Natural killer cell treated with Interleukin-12 subunit alpha and Interleukin-12 subunit beta and Interleukin-15 and Interleukin-18, amount 100 ng/mL, for 72 hours (primary cell): ENCODE measurements around the gene GPR87. TPM values are rescaled to one million over a fixed set of nuclear protein-coding genes. Genes with fewer than 3 reads are reported as not detected.

Experiments used
- ATAC-seq, 2 donors: fragments of 150-1000 bp; cut with Tn5 transposase in 1 of 2; sonication (Bioruptor Pico), chemical (Tn5 transposase) in 1 of 2; 2 replicates each; pipeline ENCODE4 v1.10.0; 2021
- DNase-seq: peaks from one replicate; pipeline ENCODE4 v3.0.0; 2022; ENCODE audit warnings: low spot score
- H3K27ac Mint-ChIP-seq, 2 donors: 1 replicate in 1 of 2; 2 replicates in 1 of 2; pipeline ENCODE4 v1.8.0; 2022; ENCODE audit warnings: mixed read lengths in 2 of 2, mild to moderate bottlenecking in 1 of 2, moderate library complexity in 1 of 2
- H3K27me3 Mint-ChIP-seq, 2 donors: 1 replicate in 1 of 2; 2 replicates in 1 of 2; pipeline ENCODE4 v1.8.0; 2022; ENCODE audit warnings: mixed read lengths in 2 of 2
- H3K36me3 Mint-ChIP-seq: one replicate; pipeline ENCODE4 v1.8.0; 2022; ENCODE audit warnings: mixed read lengths
- H3K4me1 Mint-ChIP-seq, 2 donors: 1 replicate in 1 of 2; 2 replicates in 1 of 2; pipeline ENCODE4 v1.8.0; 2022; ENCODE audit warnings: low read depth in 2 of 2, mixed read lengths in 2 of 2, mild to moderate bottlenecking in 1 of 2
- H3K4me3 Mint-ChIP-seq: one replicate; pipeline ENCODE4 v1.8.0; 2022; ENCODE audit warnings: mixed read lengths
- H3K9me3 Mint-ChIP-seq: 2 replicates; pipeline ENCODE4 v1.8.0; 2022; ENCODE audit warnings: mixed read lengths
- total RNA-seq, 2 donors: library from RNA; stranded (reverse); gene quantifications; one replicate each; pipeline ENCODE4 v1.2.3, GENCODE V29; 2022

Gene GPR87
- total RNA-seq, 2 donors from 2014 or later: not detected

DNA sequence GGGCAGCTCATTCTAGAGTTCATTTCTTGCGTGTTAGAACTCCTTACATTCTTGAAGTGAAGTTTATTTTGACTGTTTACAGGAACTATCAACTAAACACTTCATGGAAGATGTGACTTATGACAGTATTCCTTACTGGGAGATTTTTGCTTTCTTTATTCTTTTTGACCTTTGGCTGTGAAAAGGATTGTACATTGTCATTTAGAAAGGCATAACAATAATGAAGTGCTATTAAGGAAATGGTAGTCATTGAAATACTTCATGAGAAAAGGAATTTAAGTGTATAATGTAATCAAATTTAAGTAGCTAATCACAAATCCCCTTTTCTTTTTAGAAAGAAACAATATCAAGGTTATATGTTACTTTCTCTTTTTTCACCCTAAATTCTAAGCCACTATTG lies 49.6 kb downstream of the GPR87 start:
- H3K27me3 Mint-ChIP-seq: no peaks in the 10 kb centered on the region
- no peak overlapping the region for H3K4me3 Mint-ChIP-seq
- no peak for ATAC-seq
- no peak overlapping the region for H3K27ac Mint-ChIP-seq
- no peak for DNase-seq
- no peaks in the 10 kb centered on the region for H3K36me3 Mint-ChIP-seq
- no peaks in the 10 kb centered on the region for H3K9me3 Mint-ChIP-seq
- peaks cover 20 to 54% of the 10 kb centered on the region in 2 donors for H3K4me1 Mint-ChIP-seq

DNA sequence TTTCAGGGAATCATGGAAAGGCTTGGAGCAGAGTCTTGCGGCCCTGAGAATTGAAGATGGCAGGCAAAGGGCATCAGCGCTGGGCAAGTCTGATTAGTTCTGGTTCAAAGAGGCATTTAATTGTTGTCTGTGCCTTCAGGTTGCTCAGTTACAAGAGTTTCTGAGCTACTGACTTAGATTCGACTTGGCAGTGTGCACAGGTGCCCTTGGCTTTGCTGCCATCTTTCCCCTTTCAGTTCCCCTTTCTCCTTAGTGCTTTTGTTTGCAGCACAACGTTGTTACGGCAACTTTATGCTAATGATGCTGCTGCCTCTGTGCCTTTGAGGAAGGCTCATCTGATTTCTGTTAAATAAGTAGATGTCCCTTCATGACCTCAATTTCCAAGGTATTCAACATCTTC lies 50.8 kb downstream of the GPR87 start:
- Mint-ChIP-seq H3K4me1 (peaks cover 20 to 47% of the 10 kb centered on the region in 2 donors), H3K4me3 (no peak overlapping the region), H3K27me3 (no peaks in the 10 kb centered on the region), H3K27ac (no peak overlapping the region), H3K36me3 (no peaks in the 10 kb centered on the region), H3K9me3 (no peaks in the 10 kb centered on the region)
- no peak for DNase-seq
- no peak for ATAC-seq

- H3K4me3 Mint-ChIP-seq: no peak overlapping the region
- ATAC-seq (no peak), DNase-seq (no peak)
- H3K36me3 Mint-ChIP-seq: no peaks in the 10 kb centered on the region
- no peaks in the 10 kb centered on the region for H3K27me3 Mint-ChIP-seq
- H3K4me1 Mint-ChIP-seq: peaks cover 17 to 42% of the 10 kb centered on the region in 2 donors
- no peak overlapping the region for H3K27ac Mint-ChIP-seq
- no peaks in the 10 kb centered on the region for H3K9me3 Mint-ChIP-seq
These were observed 51.5 kb downstream of the GPR87 start for GRCh38 chr3:151265166-151265565.

DNA sequence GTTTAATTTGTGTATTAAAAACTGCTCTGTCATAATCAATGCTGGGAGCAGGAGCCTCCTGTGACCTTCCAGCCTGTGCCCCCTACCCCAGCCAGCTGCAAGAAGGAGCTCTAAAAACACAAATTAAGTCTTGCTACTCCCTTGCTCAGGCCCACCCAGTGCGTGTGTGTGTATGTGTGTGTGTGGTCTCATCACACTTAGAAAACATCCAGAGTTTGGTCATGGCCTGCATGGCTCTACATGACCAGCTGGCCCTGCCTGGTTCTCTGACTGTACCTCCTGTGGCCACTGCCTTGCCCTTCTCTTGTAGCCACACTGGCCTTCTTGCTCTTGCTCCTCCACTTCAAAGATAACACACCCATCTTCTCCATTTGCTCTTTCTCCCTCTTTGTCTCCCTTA lies 52.0 kb downstream of the GPR87 start:
- Mint-ChIP-seq H3K4me3 (no peak overlapping the region), H3K4me1 (peaks cover 13 to 37% of the 10 kb centered on the region in 2 donors), H3K27ac (no peak overlapping the region), H3K9me3 (no peaks in the 10 kb centered on the region), H3K27me3 (no peaks in the 10 kb centered on the region), H3K36me3 (no peaks in the 10 kb centered on the region)
- ATAC-seq (no peak), DNase-seq (no peak)

DNA sequence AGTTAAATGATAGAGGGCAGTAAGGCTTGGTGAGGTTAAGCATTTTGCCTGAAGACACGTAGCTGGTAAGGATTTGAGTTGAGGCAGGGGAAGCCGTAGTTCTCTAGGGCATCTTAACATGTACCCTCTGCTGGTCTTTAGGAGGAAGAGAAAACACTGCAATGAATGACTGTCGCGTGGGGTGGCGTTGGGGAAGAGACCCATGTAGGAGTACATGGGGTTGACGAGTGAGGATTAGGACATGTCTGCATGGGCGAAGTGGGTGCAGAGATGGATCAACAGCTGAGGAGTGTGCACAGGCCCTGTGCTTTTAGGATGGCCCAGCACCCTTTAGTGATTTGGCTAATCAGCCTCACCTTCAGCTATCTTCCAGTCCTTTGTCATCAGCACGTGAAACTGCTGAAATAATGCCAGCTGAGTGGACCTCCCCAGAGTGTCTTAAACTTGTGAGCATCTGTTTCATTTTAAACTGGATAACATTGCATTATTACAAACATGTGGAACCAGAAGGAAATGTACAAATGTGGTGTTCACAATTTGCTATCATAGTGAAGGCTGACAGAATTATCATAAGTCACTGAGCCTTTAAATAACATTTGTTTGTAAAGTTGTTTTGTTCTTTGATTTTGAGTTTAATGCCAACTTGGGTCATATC lies 53.6 kb downstream of the GPR87 start:
- H3K27me3 Mint-ChIP-seq: no peaks in the 10 kb centered on the region

GRCh38 chr3:151259664-151260063 lies 57.0 kb downstream of the GPR87 start:
- H3K4me1 Mint-ChIP-seq: peaks cover 0 to under 1% of the 10 kb centered on the region in 2 donors
- H3K4me3 Mint-ChIP-seq: no peak overlapping the region
- no peak overlapping the region for H3K27ac Mint-ChIP-seq
- ATAC-seq (no peak), DNase-seq (no peak)
- no peaks in the 10 kb centered on the region for H3K9me3 Mint-ChIP-seq
- H3K27me3 Mint-ChIP-seq: no peaks in the 10 kb centered on the region
- no peaks in the 10 kb centered on the region for H3K36me3 Mint-ChIP-seq

More for the DNA sequence above, 53.6 kb downstream of the GPR87 start:
- H3K36me3 Mint-ChIP-seq: no peaks in the 10 kb centered on the region
- ATAC-seq (no peak), DNase-seq (no peak)
- H3K4me1 Mint-ChIP-seq: peaks cover 2 to 21% of the 10 kb centered on the region in 2 donors
- no peak overlapping the region for H3K4me3 Mint-ChIP-seq
- no peak overlapping the region for H3K27ac Mint-ChIP-seq
- H3K9me3 Mint-ChIP-seq: no peaks in the 10 kb centered on the region

DNA sequence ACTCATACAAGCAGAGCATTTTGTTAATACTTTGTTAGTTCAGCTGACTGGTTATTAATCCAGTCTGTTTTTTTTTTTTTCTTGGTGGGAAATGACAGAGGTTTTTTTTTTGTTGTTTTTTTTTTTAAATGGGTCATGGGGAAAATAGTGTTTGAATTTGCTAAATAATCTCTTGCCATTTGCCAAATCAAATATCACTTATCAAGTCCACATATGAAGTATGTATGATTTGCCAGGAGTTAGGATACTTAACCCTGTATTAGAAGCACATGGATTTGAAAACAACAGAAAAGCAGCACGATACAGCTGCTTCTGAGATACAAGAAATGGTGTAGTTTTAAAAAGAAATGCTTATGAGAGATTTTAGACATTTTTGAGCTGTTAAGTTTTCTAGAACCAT lies 59.9 kb downstream of the GPR87 start:
- Mint-ChIP-seq H3K4me3 (no peak overlapping the region), H3K36me3 (no peaks in the 10 kb centered on the region), H3K27ac (no peak overlapping the region), H3K4me1 (no peaks in the 10 kb centered on the region), H3K9me3 (no peaks in the 10 kb centered on the region), H3K27me3 (peaks cover 0 to 1% of the 10 kb centered on the region in 2 donors)
- no peak for ATAC-seq
- no peak for DNase-seq

DNA sequence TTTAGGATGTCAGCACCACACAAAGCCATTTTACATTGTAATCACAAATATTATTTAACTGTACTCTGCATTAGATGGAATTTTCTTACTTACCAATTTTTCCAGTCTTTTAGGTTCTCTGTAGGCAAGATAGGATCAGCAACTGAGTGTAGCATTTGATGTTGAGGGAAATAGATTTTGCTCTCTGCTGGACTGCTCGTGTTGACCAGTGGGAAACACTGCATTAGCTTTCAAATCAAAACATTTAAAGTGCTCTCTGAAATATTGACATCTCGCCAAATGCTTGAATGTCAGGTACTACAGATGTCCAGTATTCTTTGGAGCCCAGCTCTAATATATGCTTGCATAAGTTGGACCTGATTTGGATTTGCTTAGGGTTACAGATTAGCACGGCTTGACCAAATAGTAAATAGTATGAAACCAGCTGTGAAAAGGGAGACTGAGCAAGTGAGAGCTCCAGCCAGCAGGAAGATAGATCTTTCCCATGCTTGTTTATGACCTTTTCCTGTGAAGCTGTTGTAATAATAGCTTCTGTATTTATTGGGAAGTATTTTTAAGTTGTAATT lies 67.8 kb downstream of the GPR87 start:
- no peak overlapping the region for H3K27ac Mint-ChIP-seq
- H3K4me1 Mint-ChIP-seq: no peaks in the 10 kb centered on the region
- H3K36me3 Mint-ChIP-seq: no peaks in the 10 kb centered on the region
- no peaks in the 10 kb centered on the region for H3K9me3 Mint-ChIP-seq
- no peak for ATAC-seq
- H3K27me3 Mint-ChIP-seq: peaks cover 6 to 9% of the 10 kb centered on the region in 2 donors
- DNase-seq: no peak
- H3K4me3 Mint-ChIP-seq: no peak overlapping the region

Other genes with a start within 250 kb of the GPR87 start
- 1 to 10 TPM; 1.7 to 2.8 TPM for gene MED12L, start 231.2 kb downstream of the GPR87 start, total RNA-seq
- gene GPR171, start 113.6 kb downstream of the GPR87 start, total RNA-seq: 10 to 100 TPM; 21.3 to 66.1 TPM
- gene P2RY14, start 38.3 kb downstream of the GPR87 start, total RNA-seq: 1 to 10 TPM; 2.0 to 2.1 TPM
- gene P2RY13, start 12.7 kb upstream of the GPR87 start, total RNA-seq: not detected
- not detected for gene P2RY12, start 67.9 kb upstream of the GPR87 start, total RNA-seq
- not detected for gene IGSF10, start 144.2 kb upstream of the GPR87 start, total RNA-seq